GM21367 (cell line): ENCODE results near the gene TNRC6A.

ENCODE experiments used
- ATAC-seq: cut with Tn5 transposase; IDR thresholded peaks from one replicate; pipeline ENCODE4 v1.9.1; 2021; ENCODE audit not compliant: unreplicated experiment

TNRC6A gene

DNA sequence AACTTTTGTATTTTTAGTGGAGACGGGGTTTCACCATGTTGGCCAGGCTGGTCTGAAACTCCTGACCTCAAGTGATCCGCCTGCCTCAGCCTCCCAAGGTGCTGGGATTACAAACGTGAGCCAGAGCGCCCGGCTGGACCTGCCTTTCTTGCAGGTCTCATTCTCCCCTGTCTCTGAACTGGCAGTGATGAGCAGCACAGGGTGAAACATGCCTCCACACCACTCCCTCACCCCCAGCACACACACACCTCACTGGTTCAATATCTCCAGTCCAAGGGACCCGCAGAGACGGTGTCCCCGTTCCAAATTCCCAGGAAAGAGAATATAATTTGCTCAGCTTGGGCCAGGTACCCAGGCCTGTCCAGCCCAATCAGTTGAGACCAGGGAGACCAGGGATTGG, 139.6 kb downstream of the TNRC6A start:
- no peak for ATAC-seq

DNA sequence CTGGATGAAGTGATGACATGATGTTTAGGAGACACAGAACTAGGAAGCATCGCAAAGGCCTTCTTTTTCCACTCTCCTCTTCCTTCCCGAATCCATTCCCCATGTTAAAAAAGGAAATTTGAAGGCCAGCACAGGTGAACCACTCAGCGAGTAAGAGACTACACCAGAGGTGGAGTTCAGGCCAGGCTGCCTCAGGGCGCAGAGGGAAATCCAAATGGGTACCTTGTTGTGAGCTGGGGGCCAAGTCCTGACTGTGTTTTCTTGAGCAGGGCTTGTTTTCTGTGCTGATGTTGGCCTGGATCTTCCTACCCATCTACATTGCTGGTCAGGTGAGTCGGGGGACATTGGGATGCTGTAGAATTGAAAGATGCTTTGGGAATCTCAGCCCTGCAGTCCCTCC, 142.4 kb downstream of the TNRC6A start:
- no peak for ATAC-seq

DNA sequence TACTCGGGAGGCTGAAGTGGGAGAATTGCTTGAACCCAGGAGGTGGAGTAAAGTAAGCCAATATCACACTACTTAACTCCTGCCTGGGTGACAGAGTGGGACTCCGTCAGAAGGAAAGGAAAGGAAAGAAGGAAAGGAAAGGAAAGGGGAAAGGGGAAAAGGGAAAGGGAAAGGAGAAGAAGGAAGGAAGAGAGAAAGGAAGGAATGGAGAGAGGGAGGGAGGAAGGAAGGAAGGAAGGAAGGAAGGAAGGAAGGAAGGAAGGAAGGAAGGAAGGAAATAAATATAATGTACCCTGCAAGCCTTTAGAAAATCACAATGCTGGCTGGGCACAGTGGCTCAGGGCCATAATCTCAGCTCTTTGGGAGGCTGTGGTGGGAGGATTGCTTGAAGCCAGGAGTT, 143.6 kb downstream of the TNRC6A start:
- ATAC-seq, result no peak

DNA sequence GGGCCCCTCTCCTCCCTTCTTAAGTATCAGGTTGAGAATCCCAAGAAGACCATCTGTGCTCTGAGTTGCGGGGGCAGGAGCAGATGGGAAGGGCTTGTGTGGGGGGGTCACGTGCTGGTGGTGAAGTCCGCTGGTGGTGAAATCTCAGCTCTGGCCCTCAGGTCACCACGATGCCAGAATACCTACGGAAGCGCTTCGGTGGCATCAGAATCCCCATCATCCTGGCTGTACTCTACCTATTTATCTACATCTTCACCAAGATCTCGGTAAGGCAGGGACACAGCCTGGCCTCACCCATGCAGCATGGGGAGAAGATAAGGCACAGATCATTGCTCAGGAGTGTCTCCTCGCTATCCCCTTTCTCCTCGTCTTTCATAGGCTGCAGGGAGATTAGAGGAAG, 146.0 kb downstream of the TNRC6A start:
- no peak for ATAC-seq
